Inflammatory macrophage treated with lipopolysaccharide for 4 hours (primary cell): ENCODE results near the gene CAMSAP2.
"Not testable (repeated sequence)": the region's sequence is repeated elsewhere in the genome, so short reads cannot be mapped to it uniquely, and the experiment has no call there.

Source experiments
- DNase-seq: peaks from one replicate; pipeline ENCODE4 v3.0.0-alpha.2; 2020

CAMSAP2 gene

DNA sequence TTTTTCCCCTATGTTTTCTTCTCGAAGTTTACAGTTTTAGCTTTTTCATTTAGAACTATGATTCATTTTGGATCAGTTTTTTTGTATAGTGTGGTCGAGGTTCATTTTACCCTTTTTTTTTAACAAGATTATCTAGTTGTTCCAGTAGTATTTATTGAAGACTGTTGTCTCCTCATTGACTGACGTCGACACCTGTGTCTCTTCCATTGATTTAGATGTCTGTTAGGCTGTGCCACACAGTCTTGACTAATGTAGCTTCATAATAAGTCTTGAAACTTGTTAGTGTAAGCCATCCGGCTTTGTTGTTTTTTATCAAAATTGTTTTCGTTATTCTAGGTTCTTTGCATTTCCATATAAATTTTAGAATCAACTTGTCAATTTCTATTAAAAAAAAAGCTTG, 45.2 kb downstream of the CAMSAP2 start:
- DNase-seq: no peak

GRCh38 chr1:200784576-200784975, 45.9 kb downstream of the CAMSAP2 start:
- DNase-seq: no peak

DNA sequence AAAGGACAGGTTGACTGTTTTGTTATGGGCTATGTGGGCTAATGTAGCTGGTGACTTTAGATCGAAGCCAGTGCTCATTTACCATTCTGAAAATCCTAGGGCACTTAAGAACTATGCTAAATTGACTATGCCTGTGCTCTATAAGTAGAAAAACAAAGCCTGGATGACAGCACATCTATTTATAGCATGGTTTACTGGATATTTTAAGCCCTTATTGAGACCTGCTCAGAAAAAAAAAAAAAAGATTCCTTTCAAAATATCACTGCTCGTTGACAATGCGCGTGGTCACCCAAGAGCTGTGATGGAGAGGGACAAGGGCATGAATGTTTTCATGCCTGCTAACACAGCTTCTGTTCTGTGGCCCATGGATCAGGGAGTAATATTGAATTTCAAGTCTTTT, 48.1 kb downstream of the CAMSAP2 start:
- DNase-seq: no peak

DNA sequence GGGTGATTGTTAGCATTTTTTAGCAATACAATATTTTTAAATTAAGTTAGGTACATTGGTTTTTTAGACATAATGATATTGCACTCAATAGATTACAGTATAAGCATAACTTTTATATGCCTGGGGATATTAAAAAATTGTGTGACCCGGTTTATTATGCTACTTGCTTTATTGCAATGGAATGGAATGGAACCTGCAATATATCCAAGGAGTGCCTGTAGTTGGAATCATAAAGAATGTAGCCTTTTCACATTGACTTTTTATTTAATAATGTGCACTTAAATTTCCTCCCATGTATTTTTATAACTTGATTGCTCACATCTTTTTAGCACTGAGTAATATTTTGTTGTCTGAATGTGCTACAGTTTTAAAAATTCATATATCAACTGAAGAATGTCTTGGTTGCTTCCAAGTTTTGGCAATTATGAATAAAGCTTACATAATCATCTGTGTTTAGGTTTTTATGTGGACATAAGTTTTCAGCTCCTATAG, 49.2 kb downstream of the CAMSAP2 start:
- no peak for DNase-seq

DNA sequence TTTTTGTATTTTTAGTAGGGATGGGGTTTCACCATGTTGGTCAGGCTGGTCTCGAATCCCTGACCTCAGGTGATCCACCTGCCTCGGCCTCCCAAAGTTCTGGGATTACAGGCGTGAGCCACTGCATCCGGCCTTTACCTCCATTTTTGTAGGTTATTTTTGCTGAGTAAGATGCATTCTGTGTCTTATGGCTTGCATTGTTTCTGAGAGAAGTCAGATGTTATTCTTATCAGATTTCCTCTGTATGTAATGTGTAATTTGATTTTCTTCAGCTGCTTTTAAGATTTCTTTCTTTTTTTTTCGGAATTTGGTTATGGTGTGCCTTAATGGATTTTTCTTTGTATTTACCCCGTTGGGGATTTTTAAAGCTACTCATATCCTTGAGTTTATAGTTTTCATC, 52.3 kb downstream of the CAMSAP2 start:
- not testable (repeated sequence) for DNase-seq

DNA sequence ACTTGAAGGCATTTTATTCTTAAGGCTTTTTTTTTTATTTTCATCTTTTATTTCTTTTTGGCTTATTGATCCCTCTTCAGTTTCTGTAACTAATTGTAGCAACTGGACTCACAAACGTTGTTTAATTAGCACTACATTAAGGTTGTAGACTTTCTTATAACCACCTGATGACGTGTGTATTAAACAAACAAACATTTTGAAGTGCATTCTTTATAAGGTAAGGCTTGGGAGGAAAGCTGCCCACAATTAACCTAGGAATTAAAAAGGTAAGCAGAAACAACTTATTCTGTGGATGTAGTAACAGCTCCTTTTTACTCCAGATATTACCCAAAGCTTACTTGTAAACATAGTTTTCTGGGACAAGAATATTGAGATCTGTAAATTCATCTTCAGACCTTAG, 55.0 kb downstream of the CAMSAP2 start:
- no peak for DNase-seq

- DNase-seq: no peak
Observed at GRCh38 chr1:200794506-200795065, 55.9 kb downstream of the CAMSAP2 start.

GRCh38 chr1:200795156-200795555, 56.5 kb downstream of the CAMSAP2 start:
- no peak for DNase-seq

DNA sequence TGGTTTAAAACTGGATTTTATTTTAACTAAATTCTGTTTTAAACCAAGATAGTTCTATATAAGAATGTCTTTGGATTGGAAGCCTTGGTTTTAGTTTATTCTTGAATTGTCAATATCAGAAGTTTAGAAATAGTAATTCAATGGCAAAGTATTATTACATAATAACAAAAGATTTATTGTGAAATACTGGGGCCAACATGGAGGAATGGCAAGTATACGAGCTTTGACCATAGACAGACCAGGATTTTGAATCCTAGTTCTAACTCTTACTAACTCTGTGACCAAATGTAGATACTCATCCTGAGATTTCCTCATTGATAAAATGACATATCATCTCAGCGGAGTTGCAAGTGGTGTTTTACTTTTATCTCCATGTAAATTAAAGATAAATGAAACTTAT, 63.3 kb downstream of the CAMSAP2 start:
- DNase-seq: no peak

- DNase-seq: peak; percentile 72
Observed at GRCh38 chr1:200802865-200803512, 64.3 kb downstream of the CAMSAP2 start.

DNA sequence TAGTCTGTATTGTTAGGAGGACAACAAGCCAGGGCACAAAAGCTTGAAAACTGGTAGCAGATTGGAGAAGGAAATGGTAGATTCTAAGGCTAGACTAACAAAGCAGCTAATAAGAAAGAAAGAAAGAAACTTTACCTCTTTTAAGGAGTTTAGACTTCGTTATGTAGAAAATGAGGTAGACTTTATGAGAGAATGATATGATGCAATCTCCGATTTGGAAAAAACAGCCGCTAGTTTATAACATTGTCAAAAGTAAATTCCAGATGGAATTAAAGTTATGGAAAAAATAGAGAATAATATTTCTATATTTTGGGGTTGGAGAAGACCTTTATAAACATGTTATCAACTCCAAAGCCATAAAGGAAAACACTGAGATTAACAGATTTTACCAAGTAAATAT, 67.0 kb downstream of the CAMSAP2 start:
- DNase-seq: no peak

DNA sequence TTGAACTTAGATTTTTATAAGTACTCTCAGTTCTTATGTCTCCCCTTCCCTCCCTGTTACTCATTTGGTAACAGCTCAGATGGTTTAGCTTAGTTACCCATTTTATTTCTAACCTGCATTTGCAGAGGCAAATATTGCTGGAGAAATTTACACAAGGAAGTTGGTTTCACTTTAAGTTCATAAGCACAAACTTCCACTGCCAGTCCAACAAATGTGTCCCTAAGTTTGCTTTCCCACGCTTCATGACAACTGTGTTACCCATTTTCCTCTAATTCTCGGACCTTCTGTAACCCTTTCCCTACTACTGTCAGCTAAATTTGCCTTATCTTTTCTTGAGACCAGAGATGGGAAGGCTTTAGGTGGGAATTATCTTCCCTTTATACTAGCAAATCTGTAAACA, 70.2 kb downstream of the CAMSAP2 start:
- no peak for DNase-seq

DNA sequence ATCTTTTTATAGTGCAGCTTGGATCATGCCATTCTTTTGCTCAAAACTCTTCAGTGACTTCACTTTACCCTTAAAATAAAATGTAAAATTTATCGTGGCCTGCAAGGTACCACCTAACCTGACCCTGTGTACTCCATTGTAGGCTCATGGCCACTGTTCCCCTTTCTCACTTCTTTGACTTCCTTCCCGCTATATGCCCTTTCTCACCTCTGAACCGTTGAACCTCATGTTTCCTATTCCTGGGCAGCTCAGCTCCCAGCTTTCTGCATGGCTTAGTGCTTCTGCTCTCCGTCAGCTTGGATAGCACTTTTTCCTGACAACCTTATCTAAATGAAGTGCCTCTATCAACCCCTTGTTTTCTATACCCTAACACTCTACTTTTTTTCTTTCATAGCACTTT, 73.0 kb downstream of the CAMSAP2 start:
- no peak for DNase-seq

DNA sequence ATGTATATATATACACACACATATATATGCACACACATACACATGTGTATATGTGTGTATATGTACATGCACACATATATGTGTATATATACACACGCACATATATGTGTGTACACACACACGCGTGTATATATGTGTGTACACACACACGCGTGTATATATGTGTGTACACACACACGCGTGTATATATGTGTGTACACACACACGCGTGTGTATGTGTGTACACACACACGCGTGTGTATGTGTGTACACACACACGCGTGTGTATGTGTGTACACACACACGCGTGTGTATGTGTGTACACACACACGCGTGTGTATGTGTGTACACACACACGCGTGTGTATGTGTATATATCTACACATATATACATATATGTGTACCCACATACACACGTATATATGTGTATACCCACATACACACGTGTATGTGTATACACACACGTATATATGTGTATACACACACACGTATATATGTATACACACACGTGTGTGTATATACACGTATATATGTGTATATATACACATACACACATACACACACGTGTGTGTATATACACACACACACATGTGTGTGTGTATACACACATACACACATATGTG, 78.0 kb downstream of the CAMSAP2 start:
- DNase-seq: not testable (repeated sequence)

DNA sequence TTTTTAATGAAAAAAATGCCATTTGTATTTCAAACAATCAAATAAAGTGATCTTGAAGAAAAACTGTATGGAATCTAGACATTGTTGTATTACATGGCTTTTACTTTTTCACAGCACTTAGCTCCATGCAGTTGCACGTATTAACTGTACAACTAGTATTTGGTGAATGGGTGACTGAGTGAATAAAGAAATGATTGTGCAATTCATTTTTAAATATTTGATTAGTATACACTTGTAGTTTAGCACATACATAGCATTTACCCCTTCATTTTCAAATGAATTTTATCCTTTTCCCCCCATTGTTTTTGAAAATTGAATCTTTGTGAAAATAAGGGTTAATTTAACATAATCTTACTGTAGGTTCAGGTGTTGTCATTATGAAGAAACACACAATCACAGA, 79.6 kb downstream of the CAMSAP2 start:
- DNase-seq: no peak

DNA sequence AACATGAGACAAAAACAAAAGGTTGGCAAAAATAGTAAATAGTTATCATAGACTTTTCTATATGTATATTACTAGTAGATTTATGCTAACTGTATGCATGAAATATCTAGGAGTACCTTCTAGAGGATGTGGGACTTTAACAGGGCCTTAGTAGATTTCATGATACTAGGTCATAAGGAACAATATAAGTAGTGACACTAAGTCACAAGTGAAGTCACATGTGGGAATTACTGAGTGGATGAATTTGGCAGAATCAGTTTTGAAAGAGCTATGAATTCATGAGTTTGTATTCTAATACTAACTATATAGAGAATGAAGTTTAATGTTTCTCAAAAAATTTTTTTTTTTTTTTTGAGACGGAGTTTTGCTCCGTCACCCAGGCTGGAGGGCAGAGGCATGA, 81.0 kb downstream of the CAMSAP2 start:
- DNase-seq: peak; percentile 55

DNA sequence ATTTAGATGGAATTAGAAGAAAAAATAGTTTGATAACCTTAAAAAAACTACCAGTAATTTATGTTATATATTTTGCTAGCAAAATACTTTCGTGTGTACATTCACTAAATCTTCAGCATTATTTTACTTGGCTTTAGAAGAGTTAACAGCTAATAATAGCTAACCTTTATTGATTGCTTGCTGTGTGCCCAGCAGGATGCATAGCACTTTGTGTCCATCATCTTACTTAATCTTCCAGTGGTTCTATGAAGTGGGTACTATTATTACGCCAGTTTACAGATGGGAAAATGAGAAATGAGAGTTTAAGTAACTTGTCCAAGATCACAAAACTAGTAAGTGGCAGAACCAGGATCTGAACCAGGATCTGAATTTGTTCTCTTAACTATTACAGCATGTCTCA, 92.4 kb downstream of the CAMSAP2 start:
- DNase-seq: no peak

- DNase-seq: no peak
Observed at GRCh38 chr1:200834383-200834782, 95.7 kb downstream of the CAMSAP2 start.

GRCh38 chr1:200836213-200836612, 97.5 kb downstream of the CAMSAP2 start:
- no peak for DNase-seq

- peak; percentile 25 for DNase-seq
Observed at GRCh38 chr1:200837931-200838571, 99.4 kb downstream of the CAMSAP2 start.

DNA sequence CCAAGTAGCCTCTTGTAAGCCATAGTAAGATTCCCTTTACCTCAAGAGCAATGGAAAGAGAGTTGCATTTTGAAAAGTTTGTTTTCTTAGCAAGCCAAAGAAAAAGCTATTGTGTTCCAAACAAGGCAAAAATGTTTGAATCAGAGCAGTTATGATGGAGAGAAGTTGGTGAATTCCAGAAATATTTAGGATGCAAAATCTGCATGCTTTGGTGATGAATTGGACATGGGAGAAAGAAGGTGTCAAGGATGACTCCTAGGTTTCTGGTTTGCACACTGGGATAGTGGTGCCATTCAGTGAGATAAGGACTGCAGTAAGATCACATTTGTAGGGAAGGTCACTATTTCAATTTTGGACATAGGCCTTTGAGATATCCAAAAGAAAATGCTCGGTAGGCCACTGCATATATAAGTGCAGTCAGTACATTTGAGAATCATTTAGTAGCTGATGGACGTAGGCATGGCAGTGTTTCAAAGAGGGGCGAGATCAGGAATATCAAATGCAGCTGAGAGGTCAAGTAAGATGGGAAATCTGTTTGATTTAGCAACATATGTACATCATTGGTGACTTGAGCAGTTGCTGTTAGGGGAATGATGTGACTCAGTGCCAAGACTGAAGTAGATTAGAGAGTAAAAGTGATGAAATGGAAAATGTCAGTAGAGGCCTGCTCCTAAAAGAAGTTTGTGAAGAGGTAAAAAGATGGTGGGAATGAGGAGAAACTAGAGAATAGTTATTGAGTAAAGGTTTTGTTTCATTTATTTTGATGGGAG, 100.2 kb downstream of the CAMSAP2 start:
- DNase-seq: no peak

GRCh38 chr1:200845360-200845759, 106.7 kb downstream of the CAMSAP2 start:
- no peak for DNase-seq

- DNase-seq: no peak
Observed at GRCh38 chr1:200846398-200846797, 107.7 kb downstream of the CAMSAP2 start.
